Neural cell (in vitro differentiated cells): Measurements from ENCODE around the gene PPP1R10.

Experiments used
- CTCF ChIP-seq: fragments of 450-650 bp; IDR thresholded peaks from 2 replicates; pipeline ENCODE4 v1.5.1; 2014; ENCODE audit warnings: antibody characterized with exemption, mild to moderate bottlenecking, moderate library complexity; ENCODE audit not compliant: poor library complexity, severe bottlenecking
- EZH2 ChIP-seq: fragments of 200-600, 300-800 bp; shearing (Covaris generic), sonication (generic); IDR thresholded peaks from 2 replicates; pipeline ENCODE4 v1.6.1; 2014; ENCODE audit warnings: antibody characterized with exemption, low read length, borderline replicate concordance, mild to moderate bottlenecking; ENCODE audit not compliant: insufficient read depth, poor library complexity, severe bottlenecking

GRCh38 chr6:30557683-30557981, 59.4 kb downstream of the PPP1R10 start:
- TF ChIP-seq CTCF (no peak), EZH2 (no peak)
